GM10266 (cell line): ENCODE results near the gene RFTN2.

Experiments used
- DNase-seq: peaks from one replicate; pipeline ENCODE4 v3.0.0; 2012; ENCODE audit errors: extremely low spot score
- CTCF ChIP-seq: IDR thresholded peaks from 2 replicates; pipeline ENCODE4 v1.5.1; 2012; ENCODE audit warnings: mild to moderate bottlenecking, low read depth; ENCODE audit not compliant: control insufficient read depth, insufficient read depth; ENCODE audit errors: missing control alignments

Gene RFTN2

GRCh38 chr2:197614532-197614931 is 60.9 kb downstream of the RFTN2 start:
- TF ChIP-seq CTCF = no peak
- DNase-seq = no peak

GRCh38 chr2:197613509-197613987 is 61.8 kb downstream of the RFTN2 start:
- no peak for DNase-seq

GRCh38 chr2:197606180-197606579 is 69.2 kb downstream of the RFTN2 start:
- peak; percentile 55 for DNase-seq
- no peak for TF ChIP-seq CTCF

More at GRCh38 chr2:197613509-197613987, 61.8 kb downstream of the RFTN2 start:
- no peak for TF ChIP-seq CTCF

GRCh38 chr2:197604117-197604860 is 71.1 kb downstream of the RFTN2 start:
- no peak for TF ChIP-seq CTCF

GRCh38 chr2:197601726-197602125 is 73.7 kb downstream of the RFTN2 start:
- TF ChIP-seq CTCF = no peak
- DNase-seq = no peak

More at GRCh38 chr2:197604117-197604860, 71.1 kb downstream of the RFTN2 start:
- no peak for DNase-seq

- no peak for TF ChIP-seq CTCF
- no peak for DNase-seq
Measured at GRCh38 chr2:197600306-197600705, 75.1 kb downstream of the RFTN2 start.

- TF ChIP-seq CTCF = peak; percentile 17
- peak; percentile 47 for DNase-seq
Measured at GRCh38 chr2:197599285-197599965, 76.0 kb downstream of the RFTN2 start.
